Non-pigmented ciliary epithelial cell (primary cell): ENCODE results near the gene GALNT9.

Experiments used
- DNase-seq: peaks from one replicate; pipeline ENCODE4 v3.0.0-alpha.2; 2010; ENCODE audit warnings: low read depth

Gene GALNT9

GRCh38 chr12:132325733-132326130 is 3.7 kb downstream of the GALNT9 start:
- no peak for DNase-seq

DNA sequence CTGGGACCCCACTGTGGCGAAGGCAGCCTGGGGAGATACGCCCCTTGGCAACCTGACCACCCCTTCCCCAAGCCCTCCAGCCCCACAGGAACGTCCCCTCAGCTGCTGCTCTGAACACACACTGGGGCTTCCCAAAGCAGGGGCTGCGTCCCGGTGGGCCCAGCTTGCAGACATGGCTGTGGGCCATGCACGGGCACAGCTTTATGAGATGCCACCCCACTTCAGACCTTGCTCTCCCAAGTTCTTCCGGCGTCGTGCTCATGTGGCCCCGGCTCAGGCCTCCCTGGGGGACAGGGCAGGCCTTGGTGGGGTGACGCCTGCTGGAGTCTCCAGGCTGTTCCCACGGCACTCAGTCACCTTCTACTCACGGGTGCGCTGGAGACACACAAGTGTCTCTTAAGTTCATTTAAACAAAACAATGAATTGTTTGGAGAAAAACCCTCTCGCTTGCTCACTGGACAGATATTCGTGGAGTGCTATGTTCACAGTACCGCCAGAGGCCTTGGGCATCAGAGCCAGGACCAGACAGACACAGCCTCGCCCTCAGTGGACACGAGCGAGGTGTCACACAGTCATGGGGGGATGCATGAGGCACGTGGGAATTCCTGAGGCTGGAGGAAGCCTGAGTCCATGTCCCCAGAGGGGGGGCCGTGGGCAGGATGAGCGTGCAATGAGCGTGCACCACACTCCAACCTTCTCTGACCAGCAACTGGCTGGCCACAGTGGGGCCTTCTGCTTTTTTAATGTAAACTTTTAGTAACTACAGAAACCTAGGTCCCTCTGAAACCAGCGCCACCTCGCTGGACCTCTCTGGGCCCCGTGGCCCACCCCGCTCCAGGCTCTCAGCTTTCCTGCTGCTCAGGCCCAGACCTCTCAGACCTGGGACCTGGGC is 4.3 kb downstream of the GALNT9 start:
- DNase-seq = no peak

GRCh38 chr12:132324173-132324572 is 5.2 kb downstream of the GALNT9 start:
- DNase-seq = no peak

DNA sequence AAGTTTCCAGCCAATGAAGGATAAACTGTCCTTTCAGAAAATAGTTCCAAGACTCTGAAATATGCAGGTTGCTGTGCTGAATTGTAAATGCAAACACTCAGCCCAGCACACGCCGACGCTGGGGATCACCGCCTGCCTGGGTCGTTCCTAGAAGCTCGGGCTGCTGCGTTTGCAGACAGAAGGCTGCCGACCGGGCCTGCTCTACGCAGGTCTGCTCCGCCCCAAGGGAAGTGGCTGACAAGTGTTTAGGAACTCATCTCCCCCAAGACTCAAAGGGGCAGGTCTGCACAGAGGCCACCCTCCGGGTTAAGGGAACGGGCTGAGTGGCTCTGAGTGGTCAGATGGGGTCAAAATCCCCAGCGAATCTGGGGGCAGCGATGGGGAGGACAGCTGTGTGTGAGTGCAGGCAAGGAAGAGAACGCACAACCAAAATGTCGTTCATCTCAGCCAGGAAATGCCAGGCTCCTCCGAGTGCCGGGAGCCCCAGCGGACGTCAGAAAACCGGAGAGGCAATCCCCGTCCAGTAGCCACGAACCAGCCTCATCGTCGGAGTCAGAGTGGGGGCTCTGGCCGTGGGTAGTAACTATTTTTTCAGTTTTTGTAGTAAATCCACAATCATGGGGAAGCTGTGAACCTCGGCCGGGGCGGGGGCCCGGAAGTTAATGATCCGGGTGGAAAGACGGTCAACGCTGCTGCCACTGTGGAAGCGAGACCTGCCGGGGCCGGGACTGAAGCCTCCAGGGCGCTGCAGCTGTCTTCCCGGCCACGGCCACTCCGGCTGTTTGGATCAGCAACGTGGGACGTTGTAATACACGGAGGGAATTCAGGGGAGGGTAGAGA is 6.0 kb downstream of the GALNT9 start:
- DNase-seq = no peak

- no peak for DNase-seq
Measured at GRCh38 chr12:132322206-132323132, 6.9 kb downstream of the GALNT9 start.

DNA sequence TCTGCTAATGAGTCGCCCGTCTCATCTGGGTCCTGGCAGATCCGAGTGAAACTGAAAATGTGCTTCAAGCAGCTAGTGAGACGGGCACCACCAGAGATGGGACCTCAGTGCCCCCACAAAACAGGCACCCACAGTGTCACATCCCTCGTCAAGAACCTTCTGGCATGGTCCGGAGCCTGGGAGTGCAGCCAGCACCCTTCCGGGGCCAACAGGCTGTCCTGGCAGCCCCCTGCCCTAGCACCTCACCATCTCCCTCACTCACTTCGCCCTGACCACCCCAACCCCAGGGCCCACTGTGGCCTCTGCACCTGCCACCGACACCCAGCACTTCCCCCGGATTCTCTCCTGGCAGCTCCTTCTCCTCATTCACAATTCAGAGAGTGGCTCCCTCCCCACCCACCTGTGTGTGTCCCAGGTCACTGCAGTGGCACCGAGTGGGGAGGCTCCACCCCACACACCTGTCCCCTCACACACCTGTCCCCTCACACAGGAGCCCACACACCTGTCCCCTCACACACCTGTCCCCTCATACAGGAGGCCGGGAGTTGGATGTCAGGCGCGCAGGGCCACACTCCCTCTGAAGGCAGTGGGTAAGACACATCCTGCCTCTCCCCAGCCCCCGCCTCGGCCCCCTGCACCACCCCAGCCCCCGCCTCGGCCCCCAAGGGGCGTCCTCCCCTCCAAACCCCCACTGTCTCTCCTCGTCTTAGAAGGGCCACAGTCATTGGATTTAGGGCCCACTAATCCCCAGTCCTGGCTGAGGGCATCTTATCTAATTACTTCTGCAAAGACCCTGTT is 7.9 kb downstream of the GALNT9 start:
- DNase-seq = no peak

DNA sequence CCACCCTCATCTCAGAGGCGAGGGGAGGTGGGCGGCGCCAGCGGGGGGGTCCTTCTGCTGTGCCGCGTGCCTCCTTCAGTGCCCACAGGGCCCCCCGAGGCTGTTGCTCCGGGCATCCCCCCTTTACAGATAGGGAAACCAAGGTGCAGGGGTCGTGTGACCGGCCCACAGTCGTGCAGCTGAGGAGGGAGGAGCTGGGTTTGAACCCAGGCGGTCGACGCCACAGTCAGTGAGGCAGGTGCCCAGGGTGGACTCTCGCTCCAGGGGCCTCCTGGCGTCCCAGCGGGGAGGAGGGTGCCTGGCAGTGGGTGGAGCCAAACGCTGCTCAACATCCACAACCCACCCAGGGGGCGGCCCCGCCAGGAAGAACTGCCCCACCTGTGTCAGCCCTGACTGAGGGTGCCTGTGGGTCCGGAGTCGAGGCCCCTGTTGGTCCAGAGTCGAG is 8.6 kb downstream of the GALNT9 start:
- no peak for DNase-seq

GRCh38 chr12:132319991-132320570 is 9.3 kb downstream of the GALNT9 start:
- DNase-seq = no peak

- no peak for DNase-seq
Measured at GRCh38 chr12:132319359-132319950, 9.9 kb downstream of the GALNT9 start.

- DNase-seq = no peak
Measured at GRCh38 chr12:132318618-132319033, 10.8 kb downstream of the GALNT9 start.

DNA sequence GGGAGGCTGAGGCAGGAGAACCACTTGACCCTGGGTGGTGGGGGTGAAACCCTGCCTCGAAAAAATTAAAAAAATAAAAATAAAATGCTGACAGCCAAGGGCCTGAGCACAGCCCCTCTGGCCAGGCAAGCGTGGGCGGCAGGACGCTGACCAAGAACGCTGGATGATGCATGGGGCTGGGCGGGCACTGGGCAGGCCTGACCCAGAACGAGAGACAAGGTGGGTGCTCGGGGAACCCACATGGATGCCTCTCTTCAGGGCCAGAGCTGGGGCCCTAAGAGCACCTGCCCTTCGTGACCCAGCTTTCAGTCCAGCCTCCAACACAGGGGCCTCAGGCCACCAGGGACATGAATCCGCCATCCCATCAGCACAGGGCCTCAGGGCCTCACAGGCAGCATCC is 11.3 kb downstream of the GALNT9 start:
- DNase-seq = no peak

DNA sequence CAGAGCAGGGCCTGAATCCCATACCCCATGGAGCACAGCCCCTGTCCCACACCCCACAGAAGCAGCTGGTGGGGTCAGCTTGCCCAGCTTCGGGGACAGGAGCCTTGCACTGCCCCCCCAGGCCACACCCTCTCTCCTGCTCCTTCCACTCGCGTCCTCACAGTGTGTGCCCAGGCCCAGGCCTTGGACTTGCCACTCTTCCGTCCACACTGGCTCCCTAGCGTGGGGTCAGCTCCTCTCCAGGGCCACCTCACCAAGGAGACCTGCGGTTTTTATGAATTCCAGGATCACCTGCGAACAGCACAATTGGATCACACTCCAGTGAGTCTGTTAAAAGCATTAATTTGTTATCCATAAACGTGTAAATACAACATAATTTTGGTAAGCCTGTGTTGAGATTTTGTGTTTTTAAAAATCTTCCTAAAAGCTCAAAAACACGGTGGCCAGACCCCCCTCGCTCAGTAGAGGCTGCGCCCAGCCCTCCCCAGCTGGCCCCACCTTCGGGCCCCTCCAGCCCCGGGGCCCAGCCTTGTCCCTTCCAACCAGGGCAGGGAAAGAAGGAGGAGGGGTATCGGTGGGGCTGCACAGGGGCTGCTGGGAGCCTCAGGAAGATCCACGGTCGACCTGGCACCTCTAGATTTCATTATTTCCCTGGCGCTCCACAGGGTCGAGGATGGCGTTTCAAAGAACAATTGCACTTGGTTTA is 12.0 kb downstream of the GALNT9 start:
- DNase-seq = no peak

- no peak for DNase-seq
Measured at GRCh38 chr12:132316497-132317232, 12.7 kb downstream of the GALNT9 start.

- no peak for DNase-seq
Measured at GRCh38 chr12:132315951-132316350, 13.4 kb downstream of the GALNT9 start.

- no peak for DNase-seq
Measured at GRCh38 chr12:132315507-132315906, 13.9 kb downstream of the GALNT9 start.

DNA sequence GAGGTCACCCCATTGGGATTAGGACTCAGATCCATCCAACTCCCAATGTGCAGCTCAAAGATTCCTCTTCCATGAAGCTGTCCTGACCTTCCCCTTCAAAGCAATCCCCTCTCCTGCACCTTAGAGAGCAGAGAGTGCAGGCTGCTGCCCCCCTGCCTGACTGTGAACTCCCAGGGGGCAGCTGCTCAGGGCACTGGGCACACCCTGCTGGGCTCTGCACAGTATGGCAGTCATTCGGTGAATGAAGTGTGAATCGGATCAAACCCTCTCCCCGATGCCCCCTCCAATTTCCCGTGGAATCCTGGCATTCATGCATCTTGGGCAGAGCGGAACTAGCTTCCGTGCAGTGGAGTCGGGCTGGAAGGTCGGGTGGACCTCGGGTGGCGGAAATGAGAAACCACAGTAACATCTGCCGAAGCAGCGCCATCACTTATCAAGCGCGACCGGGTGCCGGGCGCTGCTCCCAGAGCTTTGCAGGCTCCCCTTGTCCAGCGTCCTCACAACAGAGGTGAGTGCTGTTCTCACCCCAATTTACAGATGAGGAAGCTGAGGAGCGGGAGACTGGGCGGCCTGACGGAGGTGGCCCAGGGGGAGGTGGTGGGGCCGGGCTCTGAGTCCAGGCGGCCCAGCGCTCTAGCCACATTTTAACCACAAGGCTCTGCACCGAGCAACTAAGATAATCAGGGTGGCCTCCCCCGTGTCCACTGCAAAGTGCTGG is 14.7 kb downstream of the GALNT9 start:
- no peak for DNase-seq

- DNase-seq = no peak
Measured at GRCh38 chr12:132314035-132314434, 15.4 kb downstream of the GALNT9 start.

DNA sequence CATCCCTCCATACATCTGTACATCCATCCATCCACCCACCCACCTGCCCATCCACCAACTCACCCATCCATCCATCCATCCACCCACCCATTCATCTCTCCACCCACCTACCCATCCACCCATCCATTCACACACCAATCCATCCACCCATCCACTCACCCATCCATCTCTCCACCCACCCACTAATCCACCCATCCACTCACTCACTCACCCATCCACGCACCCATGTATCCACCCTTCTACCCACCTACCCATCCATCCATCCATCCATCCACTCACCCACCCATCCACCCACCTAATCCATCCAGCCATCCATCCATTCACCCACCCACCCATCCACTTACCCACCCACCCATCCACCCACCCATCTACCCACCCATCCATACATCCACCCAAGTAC is 16.2 kb downstream of the GALNT9 start:
- no peak for DNase-seq
